Erythroblast (primary cell): ENCODE results near the gene PRKAG3.

Experiments used
- GATA1 ChIP-seq: IDR thresholded peaks from 2 replicates; pipeline ENCODE4 v1.6.1; 2011; ENCODE audit warnings: low read depth, mild to moderate bottlenecking, control low read depth, low read length, moderate library complexity
- POLR2A ChIP-seq: IDR thresholded peaks from 2 replicates; pipeline ENCODE4 v1.6.1; 2011; ENCODE audit warnings: mild to moderate bottlenecking, low read length

DNA sequence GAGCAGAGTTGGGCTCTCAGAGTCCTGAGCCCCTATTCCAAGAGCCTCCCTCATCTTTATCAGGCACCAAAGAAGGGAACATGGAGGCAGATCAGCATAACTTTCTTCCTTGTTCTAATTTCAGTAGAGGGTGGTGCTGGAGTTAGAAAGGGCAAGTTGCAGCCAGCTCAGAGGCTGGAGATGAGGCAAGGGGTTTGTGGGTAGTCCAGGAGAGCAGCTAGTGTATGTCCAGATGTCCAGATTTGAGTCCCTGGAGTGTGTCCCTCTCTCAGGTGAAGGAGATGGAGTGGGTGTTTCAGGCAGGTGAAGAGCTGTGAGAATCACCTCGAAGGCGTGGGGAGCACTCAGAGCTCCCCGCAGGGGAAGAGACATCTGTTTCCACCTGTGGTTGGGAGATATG, 478 bp upstream of the PRKAG3 start:
- TF ChIP-seq POLR2A: no peak
- no peak for TF ChIP-seq GATA1
